Measurements from ENCODE around the gene OPCML. TPM values are rescaled to one million over a fixed set of nuclear protein-coding genes. Genes with fewer than 3 reads are reported as not detected.

OPCML gene
- total RNA-seq, 1 donor from 2014 or later: 1.7 TPM

DNA sequence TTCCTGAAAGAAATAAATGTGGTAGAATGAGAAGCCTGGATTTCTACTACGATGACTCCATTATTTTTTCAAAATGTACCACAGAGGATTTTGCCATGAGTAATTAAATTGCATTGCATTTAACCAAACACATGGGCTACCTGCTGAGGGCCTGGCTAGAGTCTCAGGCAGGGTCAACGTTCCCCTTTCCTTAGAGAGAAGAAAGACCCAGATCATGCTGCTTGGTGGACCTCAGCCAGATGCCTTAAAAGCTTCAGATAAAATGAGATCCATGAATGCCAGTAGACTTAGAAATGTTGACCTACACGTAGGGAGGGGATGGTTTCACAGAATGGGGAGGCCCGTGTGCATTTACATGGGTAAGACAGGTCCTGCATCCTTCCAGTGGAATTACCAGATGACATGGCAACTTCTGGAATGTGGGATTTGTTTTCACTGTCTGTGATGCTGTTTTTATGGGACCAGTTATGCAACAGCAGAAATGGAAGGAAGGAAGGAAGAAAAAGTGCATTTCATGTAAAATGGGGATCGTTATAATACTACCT, 1092.5 kb downstream of the OPCML start:
- TF ChIP-seq, protein P1, sequence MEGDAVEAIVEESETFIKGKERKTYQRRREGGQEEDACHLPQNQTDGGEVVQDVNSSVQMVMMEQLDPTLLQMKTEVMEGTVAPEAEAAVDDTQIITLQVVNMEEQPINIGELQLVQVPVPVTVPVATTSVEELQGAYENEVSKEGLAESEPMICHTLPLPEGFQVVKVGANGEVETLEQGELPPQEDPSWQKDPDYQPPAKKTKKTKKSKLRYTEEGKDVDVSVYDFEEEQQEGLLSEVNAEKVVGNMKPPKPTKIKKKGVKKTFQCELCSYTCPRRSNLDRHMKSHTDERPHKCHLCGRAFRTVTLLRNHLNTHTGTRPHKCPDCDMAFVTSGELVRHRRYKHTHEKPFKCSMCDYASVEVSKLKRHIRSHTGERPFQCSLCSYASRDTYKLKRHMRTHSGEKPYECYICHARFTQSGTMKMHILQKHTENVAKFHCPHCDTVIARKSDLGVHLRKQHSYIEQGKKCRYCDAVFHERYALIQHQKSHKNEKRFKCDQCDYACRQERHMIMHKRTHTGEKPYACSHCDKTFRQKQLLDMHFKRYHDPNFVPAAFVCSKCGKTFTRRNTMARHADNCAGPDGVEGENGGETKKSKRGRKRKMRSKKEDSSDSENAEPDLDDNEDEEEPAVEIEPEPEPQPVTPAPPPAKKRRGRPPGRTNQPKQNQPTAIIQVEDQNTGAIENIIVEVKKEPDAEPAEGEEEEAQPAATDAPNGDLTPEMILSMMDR (IDR thresholded peaks at IDR 0.05; ENCODE audit: unreplicated experiment): no peak
- Mint-ChIP-seq H3K36me3 (ENCODE audit: insufficient read depth) (no peaks in the 10 kb centered on the region), H3K4me3 (ENCODE audit: low read depth) (no peak overlapping the region), H3K27me3 (peaks cover 49% of the 10 kb centered on the region), H3K4me1 (ENCODE audit: low read depth) (no peaks in the 10 kb centered on the region), H3K9me3 (ENCODE audit: low read depth) (no peaks in the 10 kb centered on the region), H3K27ac (no peak overlapping the region)
- DNase-seq (ENCODE audit: low spot score, unreplicated experiment): no peak

GRCh38 chr11:132438418-132438817, 1093.9 kb downstream of the OPCML start:
- Mint-ChIP-seq H3K4me3 (ENCODE audit: low read depth) (no peak overlapping the region), H3K36me3 (ENCODE audit: insufficient read depth) (no peaks in the 10 kb centered on the region)

DNA sequence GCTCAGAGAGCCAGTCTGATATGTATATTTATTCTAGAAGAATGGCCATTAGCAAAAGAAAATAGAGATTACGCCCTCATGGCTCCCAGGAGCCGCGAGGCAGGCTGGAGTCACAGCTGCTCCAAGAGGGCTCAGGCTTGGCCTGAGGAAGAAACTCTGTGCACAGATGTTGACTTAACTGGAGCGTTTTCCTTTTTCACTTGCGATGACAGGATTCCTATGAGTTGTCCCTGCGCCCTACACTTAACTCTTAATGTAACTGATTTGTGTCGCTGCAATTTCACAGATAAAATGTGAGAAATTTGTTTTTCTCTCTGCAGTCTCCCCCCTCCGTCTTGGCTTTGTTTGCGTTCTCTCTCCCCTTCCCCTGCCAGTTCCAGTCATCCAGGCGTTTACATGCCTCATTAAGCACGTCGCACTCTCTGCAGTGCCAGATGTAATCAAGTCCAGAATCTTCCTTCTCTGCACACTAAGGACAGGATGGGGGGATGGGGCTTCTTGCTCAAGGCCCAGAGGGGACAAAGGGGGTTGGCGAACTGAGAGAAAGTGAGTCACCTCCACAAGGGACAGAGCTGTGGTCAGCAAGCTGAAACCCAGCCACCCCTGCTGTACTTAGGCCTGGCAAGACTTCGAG, 1101.8 kb downstream of the OPCML start:
- Mint-ChIP-seq H3K4me3 (ENCODE audit: low read depth) (peak overlapping the region; percentile 49), H3K27ac (peak overlapping the region; percentile 43), H3K36me3 (ENCODE audit: insufficient read depth) (no peaks in the 10 kb centered on the region), H3K4me1 (ENCODE audit: low read depth) (peaks cover 18% of the 10 kb centered on the region), H3K27me3 (peaks cover 38% of the 10 kb centered on the region), H3K9me3 (ENCODE audit: low read depth) (no peaks in the 10 kb centered on the region)
- TF ChIP-seq, protein P1 (IDR thresholded peaks at IDR 0.05; ENCODE audit: unreplicated experiment): no peak
- no peak for DNase-seq (ENCODE audit: low spot score, unreplicated experiment)

More at GRCh38 chr11:132438418-132438817, 1093.9 kb downstream of the OPCML start:
- TF ChIP-seq, protein P1 (IDR thresholded peaks at IDR 0.05; ENCODE audit: unreplicated experiment): no peak
- Mint-ChIP-seq H3K27ac (no peak overlapping the region), H3K27me3 (peaks cover 42% of the 10 kb centered on the region), H3K9me3 (ENCODE audit: low read depth) (no peaks in the 10 kb centered on the region), H3K4me1 (ENCODE audit: low read depth) (no peaks in the 10 kb centered on the region)
- DNase-seq (ENCODE audit: low spot score, unreplicated experiment): no peak

DNA sequence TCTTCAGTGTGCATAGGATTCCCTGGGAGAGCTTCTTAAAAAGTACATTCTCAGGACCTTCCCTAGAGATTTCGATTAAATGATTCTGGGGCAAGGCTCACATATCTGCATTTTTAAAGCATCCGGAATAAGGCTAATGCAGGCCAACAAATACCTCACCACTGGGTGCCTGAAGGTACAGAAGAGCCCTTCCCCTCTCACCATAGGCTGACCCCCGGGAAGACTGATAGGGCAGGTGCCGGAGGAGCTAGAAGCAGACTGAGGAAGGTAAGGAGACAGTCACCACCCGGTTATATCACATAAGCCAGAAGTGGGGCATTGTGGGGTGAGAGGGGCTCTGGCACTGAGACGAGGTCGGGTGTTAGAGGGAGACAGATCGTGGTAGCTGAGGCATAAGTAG, 1102.6 kb downstream of the OPCML start:
- peaks cover 18% of the 10 kb centered on the region for H3K4me1 Mint-ChIP-seq (ENCODE audit: low read depth)
- H3K4me3 Mint-ChIP-seq (ENCODE audit: low read depth): peak overlapping the region; percentile 25
- peak overlapping the region; percentile 15 for H3K27ac Mint-ChIP-seq
- TF ChIP-seq, protein P1 (IDR thresholded peaks at IDR 0.05; ENCODE audit: unreplicated experiment): no peak
- peaks cover 32% of the 10 kb centered on the region for H3K27me3 Mint-ChIP-seq
- DNase-seq (ENCODE audit: low spot score, unreplicated experiment): no peak
- no peaks in the 10 kb centered on the region for H3K36me3 Mint-ChIP-seq (ENCODE audit: insufficient read depth)
- no peaks in the 10 kb centered on the region for H3K9me3 Mint-ChIP-seq (ENCODE audit: low read depth)

DNA sequence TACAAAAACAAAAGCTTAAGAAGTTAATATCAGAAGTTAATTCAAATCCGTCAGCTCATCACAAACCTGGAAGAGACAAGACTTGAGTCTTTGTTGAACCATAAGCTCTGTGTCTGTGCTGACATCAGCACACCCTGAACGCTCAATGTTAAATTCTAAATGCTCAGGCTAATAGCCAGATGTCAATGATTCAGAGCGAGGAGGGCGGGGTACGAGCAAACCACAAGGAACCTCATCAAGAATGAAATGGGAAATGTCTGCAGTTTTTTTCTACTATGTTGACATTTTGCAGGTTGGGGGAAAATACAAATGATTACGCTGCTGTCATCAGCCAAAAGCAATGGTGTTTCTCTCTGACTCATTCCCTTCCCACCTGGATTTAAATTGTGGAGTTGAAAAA, 1104.7 kb downstream of the OPCML start:
- Mint-ChIP-seq H3K27me3 (peaks cover 43% of the 10 kb centered on the region), H3K4me3 (ENCODE audit: low read depth) (no peak overlapping the region), H3K4me1 (ENCODE audit: low read depth) (peaks cover 18% of the 10 kb centered on the region), H3K27ac (no peak overlapping the region), H3K36me3 (ENCODE audit: insufficient read depth) (no peaks in the 10 kb centered on the region), H3K9me3 (ENCODE audit: low read depth) (no peaks in the 10 kb centered on the region)
- DNase-seq (ENCODE audit: low spot score, unreplicated experiment): no peak
- TF ChIP-seq, protein P1 (IDR thresholded peaks at IDR 0.05; ENCODE audit: unreplicated experiment): no peak
